Neural cell (in vitro differentiated cells): Measurements from ENCODE around the gene ADGRG6.

Experiments used
- CTCF ChIP-seq: fragments of 450-650 bp; IDR thresholded peaks from 2 replicates; pipeline ENCODE4 v1.5.1; 2014; ENCODE audit warnings: antibody characterized with exemption, mild to moderate bottlenecking, moderate library complexity; ENCODE audit not compliant: poor library complexity, severe bottlenecking
- EP300 ChIP-seq: fragments of 450-650 bp; conservative IDR thresholded peaks from 2 replicates; pipeline ENCODE4 v1.6.1; 2014; ENCODE audit warnings: antibody characterized with exemption, mild to moderate bottlenecking, moderate library complexity; ENCODE audit not compliant: poor library complexity, severe bottlenecking
- EZH2 ChIP-seq: fragments of 200-600, 300-800 bp; shearing (Covaris generic), sonication (generic); IDR thresholded peaks from 2 replicates; pipeline ENCODE4 v1.6.1; 2014; ENCODE audit warnings: antibody characterized with exemption, low read length, borderline replicate concordance, mild to moderate bottlenecking; ENCODE audit not compliant: insufficient read depth, poor library complexity, severe bottlenecking
- MXI1 ChIP-seq: fragments of 450-650 bp; conservative IDR thresholded peaks from 2 replicates; pipeline ENCODE4 v1.6.1; 2014; ENCODE audit warnings: antibody characterized with exemption, mild to moderate bottlenecking; ENCODE audit not compliant: poor library complexity, severe bottlenecking
- POLR2AphosphoS5 ChIP-seq: IDR thresholded peaks from 2 replicates; pipeline ENCODE4 v1.6.1; 2012
- RAD21 ChIP-seq: fragments of 450-650 bp; conservative IDR thresholded peaks from 2 replicates; pipeline ENCODE4 v1.6.1; 2014; ENCODE audit warnings: antibody characterized with exemption, mild to moderate bottlenecking, moderate library complexity
- REST ChIP-seq: IDR thresholded peaks from 2 replicates; pipeline ENCODE4 v1.6.1; 2012; ENCODE audit warnings: borderline replicate concordance
- SMC3 ChIP-seq: fragments of 450-650 bp; conservative IDR thresholded peaks from 2 replicates; pipeline ENCODE4 v1.6.1; 2014; ENCODE audit warnings: antibody characterized with exemption, mild to moderate bottlenecking, moderate library complexity; ENCODE audit not compliant: poor library complexity

- TF ChIP-seq CTCF (no peak), EP300 (no peak), POLR2AphosphoS5 (no peak), EZH2 (no peak), SMC3 (no peak), REST (no peak), RAD21 (no peak), MXI1 (no peak)
Observed at GRCh38 chr6:142443532-142443931, 141.7 kb downstream of the ADGRG6 start.
